ENCODE data around the gene PMM2.

- TF ChIP-seq CTCF (IDR thresholded peaks at IDR 0.05) = no peak
- TF ChIP-seq POLR2A (IDR thresholded peaks at IDR 0.05) = no peak
These were observed 512 bp downstream of the PMM2 start for GRCh38 chr16:8798174-8798527.

Measured in adrenal gland (tissue), 5 donors.